Thyroid gland (tissue), 4 donors: ENCODE results near the gene CDCA5.

Experiments
- POLR2A ChIP-seq, 2 donors: fragments of 450-650 bp; IDR thresholded peaks; one replicate each; pipeline ENCODE4 v1.6.1; 2017; ENCODE audit warnings: antibody characterized with exemption in 2 of 2, mild to moderate bottlenecking in 2 of 2, moderate library complexity in 1 of 2
- TF ChIP-seq, protein P1 (sequence below), 6 experiments: fragments of 200-600 bp in 3 of 6; fragments of 450-650 bp in 3 of 6; sonication (generic) in 3 of 6; IDR thresholded peaks; one replicate each; pipeline ENCODE4 v1.5.1; 2016 to 2019; ENCODE audit warnings: antibody characterized with exemption in 6 of 6, mild to moderate bottlenecking in 2 of 6, inconsistent platforms in 1 of 6, moderate library complexity in 1 of 6

- TF ChIP-seq, protein P1, sequence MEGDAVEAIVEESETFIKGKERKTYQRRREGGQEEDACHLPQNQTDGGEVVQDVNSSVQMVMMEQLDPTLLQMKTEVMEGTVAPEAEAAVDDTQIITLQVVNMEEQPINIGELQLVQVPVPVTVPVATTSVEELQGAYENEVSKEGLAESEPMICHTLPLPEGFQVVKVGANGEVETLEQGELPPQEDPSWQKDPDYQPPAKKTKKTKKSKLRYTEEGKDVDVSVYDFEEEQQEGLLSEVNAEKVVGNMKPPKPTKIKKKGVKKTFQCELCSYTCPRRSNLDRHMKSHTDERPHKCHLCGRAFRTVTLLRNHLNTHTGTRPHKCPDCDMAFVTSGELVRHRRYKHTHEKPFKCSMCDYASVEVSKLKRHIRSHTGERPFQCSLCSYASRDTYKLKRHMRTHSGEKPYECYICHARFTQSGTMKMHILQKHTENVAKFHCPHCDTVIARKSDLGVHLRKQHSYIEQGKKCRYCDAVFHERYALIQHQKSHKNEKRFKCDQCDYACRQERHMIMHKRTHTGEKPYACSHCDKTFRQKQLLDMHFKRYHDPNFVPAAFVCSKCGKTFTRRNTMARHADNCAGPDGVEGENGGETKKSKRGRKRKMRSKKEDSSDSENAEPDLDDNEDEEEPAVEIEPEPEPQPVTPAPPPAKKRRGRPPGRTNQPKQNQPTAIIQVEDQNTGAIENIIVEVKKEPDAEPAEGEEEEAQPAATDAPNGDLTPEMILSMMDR (IDR thresholded peaks at IDR 0.05) = no peak
- no peak for TF ChIP-seq POLR2A (IDR thresholded peaks at IDR 0.05)
Measured at GRCh38 chr11:65128182-65129145, 44.6 kb upstream of the CDCA5 start.
